NCI-H510A treated with DMSO at 0.1 percent for 48 hours (cell line): ENCODE results near the gene HDAC1.

Source experiments
- DNase-seq: peaks from one replicate; lab custom pipeline; 2025; lab: John Stamatoyannopoulos, UW

The HDAC1 gene

GRCh38 chr1:32330558-32331151 is 38.8 kb downstream of the HDAC1 start:
- no peak for DNase-seq

- DNase-seq, result no peak
Measured at GRCh38 chr1:32331549-32331948, 39.7 kb downstream of the HDAC1 start.

- DNase-seq, result no peak
Measured at GRCh38 chr1:32332290-32333079, 40.6 kb downstream of the HDAC1 start.

GRCh38 chr1:32333251-32333963 is 41.5 kb downstream of the HDAC1 start:
- DNase-seq, result no peak

- DNase-seq, result no peak
Measured at GRCh38 chr1:32334274-32334861, 42.5 kb downstream of the HDAC1 start.

- DNase-seq, result no peak
Measured at GRCh38 chr1:32334864-32335534, 43.1 kb downstream of the HDAC1 start.

- DNase-seq, result no peak
Measured at GRCh38 chr1:32335535-32335789, 43.6 kb downstream of the HDAC1 start.

- DNase-seq, result peak; percentile 28
Measured at GRCh38 chr1:32335790-32336590, 44.1 kb downstream of the HDAC1 start, which contains the start of gene MARCKSL1. MARCKSL1 (minus strand) TSS chr1:32336233; CDS start chr1:32336033, 200 bp downstream.

GRCh38 chr1:32336591-32336932 is 44.7 kb downstream of the HDAC1 start:
- DNase-seq, result no peak

GRCh38 chr1:32336963-32337675 is 45.2 kb downstream of the HDAC1 start:
- DNase-seq, result no peak

- DNase-seq, result no peak
Measured at GRCh38 chr1:32337855-32338636, 46.2 kb downstream of the HDAC1 start.

- no peak for DNase-seq
Measured at GRCh38 chr1:32338637-32339145, 46.8 kb downstream of the HDAC1 start.

- no peak for DNase-seq
Measured at GRCh38 chr1:32339363-32339978, 47.6 kb downstream of the HDAC1 start.

- DNase-seq, result no peak
Measured at GRCh38 chr1:32341186-32341757, 49.4 kb downstream of the HDAC1 start.

GRCh38 chr1:32341971-32342370 is 50.1 kb downstream of the HDAC1 start:
- no peak for DNase-seq

- DNase-seq, result no peak
Measured at GRCh38 chr1:32342704-32343103, 50.8 kb downstream of the HDAC1 start.

GRCh38 chr1:32345289-32345827 is 53.5 kb downstream of the HDAC1 start:
- DNase-seq, result no peak

- no peak for DNase-seq
Measured at GRCh38 chr1:32346532-32347157, 54.8 kb downstream of the HDAC1 start.
